HepG2 (cell line): ENCODE results near the gene CYTH1. TPM values are rescaled to one million over a fixed set of nuclear protein-coding genes. Genes with fewer than 3 reads are reported as not detected.

Experiments
- ISX ChIP-seq: sonication (generic); formaldehyde crosslinking; conservative IDR thresholded peaks from 2 replicates; pipeline ENCODE4 v1.5.0; 2020; ENCODE audit warnings: missing genetic modification reagents
- KLF16 ChIP-seq, 2 experiments: sonication (generic) in 1 of 2; formaldehyde crosslinking in 1 of 2; IDR thresholded peaks; 2 replicates each; pipeline versions ENCODE4 v1.6.1 to v1.8.0; 2016 to 2023; ENCODE audit warnings: missing genetic modification reagents in 2 of 2, missing compliant biosample characterization in 1 of 2
- MAF1 ChIP-seq: sonication (generic); formaldehyde crosslinking; IDR thresholded peaks from 2 replicates; pipeline ENCODE4 v1.5.0; 2020; ENCODE audit warnings: missing genetic modification reagents, borderline replicate concordance
- SOX13 ChIP-seq, 3 experiments: fragments of 450-650 bp in 1 of 3; sonication (generic) in 1 of 3; formaldehyde crosslinking in 1 of 3; IDR thresholded peaks in 2 of 3; conservative IDR thresholded peaks in 1 of 3; 2 replicates each; pipeline versions ENCODE4 v1.5.0 to v1.6.1; 2016 to 2020; ENCODE audit warnings: antibody characterized with exemption in 1 of 3, mild to moderate bottlenecking in 1 of 3, missing compliant biosample characterization in 1 of 3, missing genetic modification reagents in 1 of 3, moderate library complexity in 1 of 3
- SP140L ChIP-seq: sonication (generic); formaldehyde crosslinking; IDR thresholded peaks from 2 replicates; pipeline ENCODE4 v1.4.0; 2020; ENCODE audit warnings: missing genetic modification reagents, borderline replicate concordance
- SRSF1 ChIP-seq: fragments of 200-400 bp; formaldehyde crosslinking; optimal IDR thresholded peaks from 2 replicates; pipeline ENCODE3; 2017; ENCODE audit warnings: mild to moderate bottlenecking, low read depth, low read length, moderate library complexity
- TEAD2 ChIP-seq: sonication (generic); formaldehyde crosslinking; IDR thresholded peaks from 2 replicates; pipeline ENCODE4 v1.9.0; 2021; ENCODE audit warnings: missing genetic modification reagents
- ZBTB1 ChIP-seq: sonication (generic); formaldehyde crosslinking; IDR thresholded peaks from 2 replicates; pipeline ENCODE4 v1.4.0; 2020; ENCODE audit warnings: missing genetic modification reagents, borderline replicate concordance
- ZFY ChIP-seq: sonication (generic); formaldehyde crosslinking; IDR thresholded peaks from 2 replicates; pipeline ENCODE4 v1.4.0; 2020; ENCODE audit warnings: missing genetic modification reagents
- ZNF20 ChIP-seq: sonication (generic); formaldehyde crosslinking; IDR thresholded peaks from 2 replicates; pipeline ENCODE4 v1.4.0; 2020; ENCODE audit warnings: mild to moderate bottlenecking, moderate library complexity, missing genetic modification reagents
- ZNF329 ChIP-seq: sonication (generic); formaldehyde crosslinking; IDR thresholded peaks from 2 replicates; pipeline ENCODE4 v1.9.0; 2021; ENCODE audit warnings: low read depth, mild to moderate bottlenecking, missing genetic modification reagents
- ZNF33A ChIP-seq: sonication (generic); formaldehyde crosslinking; IDR thresholded peaks from 2 replicates; pipeline ENCODE4 v1.5.1; 2020; ENCODE audit warnings: missing genetic modification reagents, mild to moderate bottlenecking, moderate library complexity, borderline replicate concordance
- polyA plus RNA-seq, 8 experiments: library from polyadenylated mRNA; depleted of rRNA in 3 of 8; stranded (reverse) in 7 of 8; unstranded in 1 of 8; fragments of >200 nt; fragmentation: Illumina TruSeq in 4 of 8; extraction: Trizol in 4 of 8; gene quantifications; 2 replicates each; pipeline versions ENCODE4 v1.2.1 to v1.2.3, GENCODE V29; 2011 to 2016; ENCODE audit warnings: low read depth in 4 of 8, missing spikeins in 1 of 8, mixed read lengths in 1 of 8; ENCODE audit not compliant: insufficient read depth in 1 of 8
- total RNA-seq, 5 experiments: library from RNA; depleted of rRNA; stranded (reverse); fragments of >200 nt; fragmentation: Illumina TruSeq; extraction: Trizol; gene quantifications; 2 replicates each; pipeline ENCODE4 v1.2.3, GENCODE V29; 2016; ENCODE audit warnings: low read depth in 1 of 5
- TF ChIP-seq, protein P1 (sequence below): sonication (generic); formaldehyde crosslinking; IDR thresholded peaks from 2 replicates; pipeline ENCODE4 v1.8.1; 2023; ENCODE audit warnings: mild to moderate bottlenecking, missing genetic modification reagents, borderline replicate concordance
- TF ChIP-seq, protein P2 (sequence below): sonication (generic); formaldehyde crosslinking; IDR thresholded peaks from 2 replicates; pipeline ENCODE4 v1.4.0; 2020; ENCODE audit warnings: missing genetic modification reagents, borderline replicate concordance
- TF ChIP-seq, protein P3 (sequence below), 2 experiments: fragments of 450-650 bp in 1 of 2; sonication (generic) in 1 of 2; formaldehyde crosslinking; IDR thresholded peaks; 2 replicates each; pipeline versions ENCODE4 v1.5.0 to v1.8.0; 2020 to 2022; ENCODE audit warnings: mild to moderate bottlenecking in 1 of 2, missing genetic modification reagents in 1 of 2
- TF ChIP-seq, protein P4 (sequence below): IDR thresholded peaks from 2 replicates; pipeline ENCODE4 v1.6.1; 2012; ENCODE audit warnings: low read depth, low read length, improper control_type of control experiment
- TF ChIP-seq, protein P5 (sequence below): sonication (generic); formaldehyde crosslinking; IDR thresholded peaks from 2 replicates; pipeline ENCODE4 v1.5.1; 2020; ENCODE audit warnings: mild to moderate bottlenecking, missing genetic modification reagents, moderate library complexity
- TF ChIP-seq, protein P6 (sequence below): sonication (generic); formaldehyde crosslinking; IDR thresholded peaks from 2 replicates; pipeline ENCODE4 v1.5.1; 2020; ENCODE audit warnings: missing genetic modification reagents, mild to moderate bottlenecking, borderline replicate concordance

Gene CYTH1
- total and polyA plus RNA-seq, 2 of the 13 experiments (the other 11 are each of a cell fraction or from before 2014, with no cell fraction given): 20.1 to 48.9 TPM

DNA sequence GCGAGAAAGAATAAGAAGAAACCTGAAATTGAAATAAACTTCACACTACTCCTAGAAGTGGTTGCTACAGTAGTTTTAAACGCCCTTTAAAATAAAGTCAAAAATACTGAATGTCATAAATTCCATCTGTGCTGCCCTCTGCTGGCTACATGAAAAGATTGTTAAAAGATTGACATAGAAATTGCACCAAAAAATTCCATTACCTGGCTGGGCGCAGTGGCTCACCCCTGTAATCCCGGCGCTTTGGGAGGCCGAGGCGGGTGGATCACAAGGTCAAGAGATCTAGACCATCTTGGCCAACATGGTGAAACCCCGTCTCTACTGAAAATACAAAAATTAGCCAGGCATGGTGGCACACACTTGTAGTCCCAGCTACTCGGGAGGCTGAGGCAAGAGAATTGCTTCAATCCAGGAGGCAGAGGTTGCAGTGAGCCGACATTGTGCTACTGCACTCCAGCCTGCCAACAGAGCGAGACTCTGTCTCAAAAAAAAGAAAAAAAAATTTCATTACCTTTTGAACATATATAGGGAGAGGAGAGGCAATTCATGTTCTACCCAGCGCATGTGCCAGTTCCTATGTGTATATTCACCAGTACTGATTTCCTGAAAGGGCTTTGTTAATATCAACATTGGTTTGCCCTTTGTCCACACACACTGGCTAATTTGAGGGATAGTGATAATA lies 36.5 kb downstream of the CYTH1 start (continued):
- TF ChIP-seq SP140L (CRISPR knock-in tag) (0 out of 2 replicates have a peak, but pooled peaks have one; percentile 31), ZBTB1 (no peak), ISX (CRISPR knock-in tag) (no peak), ZNF20 (CRISPR knock-in tag) (no peak), ZFY (CRISPR knock-in tag) (no peak), TEAD2 (CRISPR knock-in tag) (no peak), KLF16 (CRISPR knock-in tag; IDR thresholded peaks at IDR 0.05) (0 out of 4 replicates have a peak, but pooled peaks of 1 of the 2 experiments have one; percentile 15), SOX13 (IDR thresholded peaks at IDR 0.05) (no peak), SOX13 (CRISPR knock-in tag; conservative IDR thresholded peaks at IDR 0.05 in 1 of 2, IDR thresholded peaks at IDR 0.05 in 1 of 2) (peak in 1 of 2 experiments; percentile 44; a peak in 1 of 4 replicates), ZNF33A (peak; percentile 73; the same call in 1 of the 2 replicates), MAF1 (CRISPR knock-in tag) (no peak), ZNF329 (CRISPR knock-in tag) (no peak), SRSF1 (no peak)
- TF ChIP-seq, protein P1, sequence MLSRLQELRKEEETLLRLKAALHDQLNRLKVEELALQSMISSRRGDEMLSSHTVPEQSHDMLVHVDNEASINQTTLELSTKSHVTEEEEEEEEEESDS: 0 out of 2 replicates have a peak, but pooled peaks have one; percentile 42
- TF ChIP-seq, protein P2, sequence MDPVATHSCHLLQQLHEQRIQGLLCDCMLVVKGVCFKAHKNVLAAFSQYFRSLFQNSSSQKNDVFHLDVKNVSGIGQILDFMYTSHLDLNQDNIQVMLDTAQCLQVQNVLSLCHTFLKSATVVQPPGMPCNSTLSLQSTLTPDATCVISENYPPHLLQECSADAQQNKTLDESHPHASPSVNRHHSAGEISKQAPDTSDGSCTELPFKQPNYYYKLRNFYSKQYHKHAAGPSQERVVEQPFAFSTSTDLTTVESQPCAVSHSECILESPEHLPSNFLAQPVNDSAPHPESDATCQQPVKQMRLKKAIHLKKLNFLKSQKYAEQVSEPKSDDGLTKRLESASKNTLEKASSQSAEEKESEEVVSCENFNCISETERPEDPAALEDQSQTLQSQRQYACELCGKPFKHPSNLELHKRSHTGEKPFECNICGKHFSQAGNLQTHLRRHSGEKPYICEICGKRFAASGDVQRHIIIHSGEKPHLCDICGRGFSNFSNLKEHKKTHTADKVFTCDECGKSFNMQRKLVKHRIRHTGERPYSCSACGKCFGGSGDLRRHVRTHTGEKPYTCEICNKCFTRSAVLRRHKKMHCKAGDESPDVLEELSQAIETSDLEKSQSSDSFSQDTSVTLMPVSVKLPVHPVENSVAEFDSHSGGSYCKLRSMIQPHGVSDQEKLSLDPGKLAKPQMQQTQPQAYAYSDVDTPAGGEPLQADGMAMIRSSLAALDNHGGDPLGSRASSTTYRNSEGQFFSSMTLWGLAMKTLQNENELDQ (CRISPR knock-in tag): 0 out of 2 replicates have a peak, but pooled peaks have one; percentile 55
- TF ChIP-seq, protein P3, sequence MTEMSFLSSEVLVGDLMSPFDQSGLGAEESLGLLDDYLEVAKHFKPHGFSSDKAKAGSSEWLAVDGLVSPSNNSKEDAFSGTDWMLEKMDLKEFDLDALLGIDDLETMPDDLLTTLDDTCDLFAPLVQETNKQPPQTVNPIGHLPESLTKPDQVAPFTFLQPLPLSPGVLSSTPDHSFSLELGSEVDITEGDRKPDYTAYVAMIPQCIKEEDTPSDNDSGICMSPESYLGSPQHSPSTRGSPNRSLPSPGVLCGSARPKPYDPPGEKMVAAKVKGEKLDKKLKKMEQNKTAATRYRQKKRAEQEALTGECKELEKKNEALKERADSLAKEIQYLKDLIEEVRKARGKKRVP (CRISPR knock-in tag; IDR thresholded peaks at IDR 0.05): 0 out of 4 replicates have a peak, but pooled peaks of 1 of the 2 experiments have one; percentile 27
- TF ChIP-seq, protein P4, sequence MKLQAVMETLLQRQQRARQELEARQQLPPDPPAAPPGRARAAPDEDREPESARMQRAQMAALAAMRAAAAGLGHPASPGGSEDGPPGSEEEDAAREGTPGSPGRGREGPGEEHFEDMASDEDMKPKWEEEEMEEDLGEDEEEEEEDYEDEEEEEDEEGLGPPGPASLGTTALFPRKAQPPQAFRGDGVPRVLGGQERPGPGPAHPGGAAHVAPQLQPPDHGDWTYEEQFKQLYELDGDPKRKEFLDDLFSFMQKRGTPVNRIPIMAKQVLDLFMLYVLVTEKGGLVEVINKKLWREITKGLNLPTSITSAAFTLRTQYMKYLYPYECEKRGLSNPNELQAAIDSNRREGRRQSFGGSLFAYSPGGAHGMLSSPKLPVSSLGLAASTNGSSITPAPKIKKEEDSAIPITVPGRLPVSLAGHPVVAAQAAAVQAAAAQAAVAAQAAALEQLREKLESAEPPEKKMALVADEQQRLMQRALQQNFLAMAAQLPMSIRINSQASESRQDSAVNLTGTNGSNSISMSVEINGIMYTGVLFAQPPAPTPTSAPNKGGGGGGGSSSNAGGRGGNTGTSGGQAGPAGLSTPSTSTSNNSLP: peak; percentile 52; the same call in 1 of the 2 replicates
- TF ChIP-seq, protein P5, sequence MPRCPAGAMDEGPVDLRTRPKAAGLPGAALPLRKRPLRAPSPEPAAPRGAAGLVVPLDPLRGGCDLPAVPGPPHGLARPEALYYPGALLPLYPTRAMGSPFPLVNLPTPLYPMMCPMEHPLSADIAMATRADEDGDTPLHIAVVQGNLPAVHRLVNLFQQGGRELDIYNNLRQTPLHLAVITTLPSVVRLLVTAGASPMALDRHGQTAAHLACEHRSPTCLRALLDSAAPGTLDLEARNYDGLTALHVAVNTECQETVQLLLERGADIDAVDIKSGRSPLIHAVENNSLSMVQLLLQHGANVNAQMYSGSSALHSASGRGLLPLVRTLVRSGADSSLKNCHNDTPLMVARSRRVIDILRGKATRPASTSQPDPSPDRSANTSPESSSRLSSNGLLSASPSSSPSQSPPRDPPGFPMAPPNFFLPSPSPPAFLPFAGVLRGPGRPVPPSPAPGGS: 0 out of 2 replicates have a peak, but pooled peaks have one; percentile 48
- TF ChIP-seq, protein P6, sequence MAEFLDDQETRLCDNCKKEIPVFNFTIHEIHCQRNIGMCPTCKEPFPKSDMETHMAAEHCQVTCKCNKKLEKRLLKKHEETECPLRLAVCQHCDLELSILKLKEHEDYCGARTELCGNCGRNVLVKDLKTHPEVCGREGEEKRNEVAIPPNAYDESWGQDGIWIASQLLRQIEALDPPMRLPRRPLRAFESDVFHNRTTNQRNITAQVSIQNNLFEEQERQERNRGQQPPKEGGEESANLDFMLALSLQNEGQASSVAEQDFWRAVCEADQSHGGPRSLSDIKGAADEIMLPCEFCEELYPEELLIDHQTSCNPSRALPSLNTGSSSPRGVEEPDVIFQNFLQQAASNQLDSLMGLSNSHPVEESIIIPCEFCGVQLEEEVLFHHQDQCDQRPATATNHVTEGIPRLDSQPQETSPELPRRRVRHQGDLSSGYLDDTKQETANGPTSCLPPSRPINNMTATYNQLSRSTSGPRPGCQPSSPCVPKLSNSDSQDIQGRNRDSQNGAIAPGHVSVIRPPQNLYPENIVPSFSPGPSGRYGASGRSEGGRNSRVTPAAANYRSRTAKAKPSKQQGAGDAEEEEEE (CRISPR knock-in tag): no peak; the same call in 1 of the 2 replicates
